A549 (cell line): ENCODE data around the gene ZSCAN1.

Experiments used
- CEBPB ChIP-seq, 2 experiments: fragments of >200 bp in 1 of 2; sonication (Bioruptor Twin) in 1 of 2; formaldehyde crosslinking in 1 of 2; IDR thresholded peaks; 2 replicates each; pipeline ENCODE4 v1.6.1; 2012 to 2016
- CHD4 ChIP-seq: fragments of 200-600 bp; sonication (generic); IDR thresholded peaks from 2 replicates; pipeline ENCODE4 v1.6.1; 2016; ENCODE audit warnings: antibody characterized with exemption, mild to moderate bottlenecking, borderline replicate concordance
- EP300 ChIP-seq, 2 experiments: fragments of >200 bp; sonication (Bioruptor Twin); formaldehyde crosslinking; IDR thresholded peaks; 2 replicates in 1 of 2; 3 replicates in 1 of 2; pipeline ENCODE4 v1.6.1; 2016 to 2017
- FOSL2 ChIP-seq, 2 experiments: fragments of 450-650 bp in 1 of 2; fragments of >200 bp in 1 of 2; sonication (Bioruptor Twin) in 1 of 2; formaldehyde crosslinking; IDR thresholded peaks; 2 replicates each; pipeline versions ENCODE4 v1.5.0 to v1.6.1; 2016 to 2020; ENCODE audit warnings: mild to moderate bottlenecking in 1 of 2, moderate library complexity in 1 of 2
- MYC ChIP-seq: IDR thresholded peaks from 2 replicates; pipeline ENCODE4 v1.6.1; 2012; ENCODE audit warnings: mild to moderate bottlenecking, inconsistent platforms, low read length, improper control_type of control experiment, borderline replicate concordance
- POLR2A ChIP-seq: IDR thresholded peaks from 2 replicates; pipeline ENCODE4 v1.6.1; 2012; ENCODE audit warnings: mild to moderate bottlenecking, low read length
- RFX5 ChIP-seq: fragments of 450-650 bp; IDR thresholded peaks from 2 replicates; pipeline ENCODE4 v1.7.1; 2014; ENCODE audit warnings: antibody characterized with exemption, mild to moderate bottlenecking, moderate library complexity
- TF ChIP-seq, protein P1 (sequence below): fragments of >200 bp; sonication (Bioruptor Twin); formaldehyde crosslinking; IDR thresholded peaks from 3 replicates; pipeline ENCODE4 v1.5.1; 2016

DNA sequence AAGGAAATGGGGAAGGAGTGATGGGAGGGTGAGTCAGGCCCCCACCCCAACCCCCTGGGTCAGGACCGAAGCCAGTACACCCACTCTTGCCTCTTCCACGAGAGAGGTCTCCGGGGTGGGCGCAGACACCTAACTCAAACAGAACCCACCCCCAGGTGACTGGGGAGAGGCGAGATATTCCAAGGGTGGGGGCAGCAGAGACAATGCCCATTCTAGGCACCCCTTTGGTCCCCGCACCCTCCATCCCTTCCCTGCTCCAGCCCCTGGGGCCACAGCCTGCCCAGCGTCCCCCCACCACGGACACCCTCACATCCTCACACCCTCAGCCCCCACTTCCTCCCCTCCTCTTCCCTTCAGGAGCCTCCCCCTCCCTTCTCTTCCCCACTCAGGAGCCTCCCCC lies 63.5 kb downstream of the ZSCAN1 start:
- TF ChIP-seq, protein P1, sequence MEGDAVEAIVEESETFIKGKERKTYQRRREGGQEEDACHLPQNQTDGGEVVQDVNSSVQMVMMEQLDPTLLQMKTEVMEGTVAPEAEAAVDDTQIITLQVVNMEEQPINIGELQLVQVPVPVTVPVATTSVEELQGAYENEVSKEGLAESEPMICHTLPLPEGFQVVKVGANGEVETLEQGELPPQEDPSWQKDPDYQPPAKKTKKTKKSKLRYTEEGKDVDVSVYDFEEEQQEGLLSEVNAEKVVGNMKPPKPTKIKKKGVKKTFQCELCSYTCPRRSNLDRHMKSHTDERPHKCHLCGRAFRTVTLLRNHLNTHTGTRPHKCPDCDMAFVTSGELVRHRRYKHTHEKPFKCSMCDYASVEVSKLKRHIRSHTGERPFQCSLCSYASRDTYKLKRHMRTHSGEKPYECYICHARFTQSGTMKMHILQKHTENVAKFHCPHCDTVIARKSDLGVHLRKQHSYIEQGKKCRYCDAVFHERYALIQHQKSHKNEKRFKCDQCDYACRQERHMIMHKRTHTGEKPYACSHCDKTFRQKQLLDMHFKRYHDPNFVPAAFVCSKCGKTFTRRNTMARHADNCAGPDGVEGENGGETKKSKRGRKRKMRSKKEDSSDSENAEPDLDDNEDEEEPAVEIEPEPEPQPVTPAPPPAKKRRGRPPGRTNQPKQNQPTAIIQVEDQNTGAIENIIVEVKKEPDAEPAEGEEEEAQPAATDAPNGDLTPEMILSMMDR = no peak
- TF ChIP-seq MYC = no peak
- TF ChIP-seq FOSL2 (IDR thresholded peaks at IDR 0.05) = no peak
- no peak for TF ChIP-seq FOSL2 (CRISPR knock-in tag; IDR thresholded peaks at IDR 0.05)
- TF ChIP-seq POLR2A = no peak
- TF ChIP-seq CHD4 = no peak
- no peak for TF ChIP-seq EP300 (IDR thresholded peaks at IDR 0.05)
- TF ChIP-seq CEBPB (IDR thresholded peaks at IDR 0.05) = no peak
- TF ChIP-seq RFX5 = no peak
